CD14-positive monocyte (primary cell): ENCODE data around the gene RIPK1. TPM values are rescaled to one million over a fixed set of nuclear protein-coding genes. Genes with fewer than 3 reads are reported as not detected.

Experiments used
- DNase-seq, 3 donors: peaks; one replicate each; pipeline ENCODE4 v3.0.0-alpha.2; 2011 to 2022
- H2AFZ ChIP-seq: 2 replicates; pipeline ENCODE4 v1.6.0; 2012; ENCODE audit warnings: mild to moderate bottlenecking, low read depth, low read length, inconsistent platforms; ENCODE audit not compliant: insufficient read depth, poor library complexity, severe bottlenecking
- H3K27ac ChIP-seq, 2 donors: 1 replicate in 1 of 2; 2 replicates in 1 of 2; pipeline ENCODE4 v1.5.1; 2012 to 2013; ENCODE audit warnings: low read length in 2 of 2, control low read depth in 1 of 2, inconsistent platforms in 1 of 2, low read depth in 1 of 2, mild to moderate bottlenecking in 1 of 2
- H3K27me3 ChIP-seq, 2 donors: one replicate each; pipeline versions ENCODE4 v1.6.0 to v1.6.1; 2011 to 2013; ENCODE audit warnings: low read length in 2 of 2; ENCODE audit not compliant: control insufficient read depth in 2 of 2, insufficient read depth in 2 of 2
- H3K36me3 ChIP-seq, 2 donors: replicated peaks in 1 of 2; 1 replicate in 1 of 2; 2 replicates in 1 of 2; pipeline versions ENCODE4 v1.5.1 to v1.6.1; 2012 to 2013; ENCODE audit warnings: low read length in 2 of 2, control low read depth in 1 of 2, inconsistent platforms in 1 of 2, mild to moderate bottlenecking in 1 of 2; ENCODE audit not compliant: insufficient read depth in 2 of 2, control insufficient read depth in 1 of 2
- H3K4me1 ChIP-seq, 2 donors: 1 replicate in 1 of 2; 2 replicates in 1 of 2; pipeline versions ENCODE4 v1.5.1 to v1.6.1; 2012 to 2013; ENCODE audit warnings: low read length in 2 of 2, control low read depth in 1 of 2, inconsistent platforms in 1 of 2, mild to moderate bottlenecking in 1 of 2, moderate library complexity in 1 of 2; ENCODE audit not compliant: insufficient read depth in 2 of 2, control insufficient read depth in 1 of 2
- H3K4me2 ChIP-seq: replicated peaks from 2 replicates; pipeline ENCODE3; 2012; ENCODE audit warnings: low read length, moderate library complexity, mild to moderate bottlenecking; ENCODE audit not compliant: poor library complexity, severe bottlenecking; ENCODE audit errors: extremely low read depth
- H3K4me3 ChIP-seq, 3 experiments: fragments of 200-600 bp in 1 of 3; sonication (generic) in 1 of 3; replicated peaks in 1 of 3; 1 replicate in 2 of 3; 2 replicates in 1 of 3; pipeline ENCODE4 v1.5.1; 2011 to 2013; ENCODE audit warnings: low read length in 3 of 3, mild to moderate bottlenecking in 3 of 3, control low read depth in 2 of 3, low read depth in 2 of 3, inconsistent platforms in 1 of 3, moderate library complexity in 1 of 3
- H3K79me2 ChIP-seq: 2 replicates; pipeline ENCODE4 v1.6.0; 2012; ENCODE audit warnings: mild to moderate bottlenecking, control low read depth, inconsistent platforms, low read length, moderate library complexity; ENCODE audit not compliant: insufficient read depth
- H3K9ac ChIP-seq: 2 replicates; pipeline ENCODE4 v1.6.0; 2017; ENCODE audit warnings: low read length, mild to moderate bottlenecking; ENCODE audit not compliant: insufficient read depth, poor library complexity, severe bottlenecking
- H3K9me3 ChIP-seq, 2 donors: replicated peaks in 1 of 2; 1 replicate in 1 of 2; 2 replicates in 1 of 2; pipeline versions ENCODE4 v1.5.1 to v1.6.1; 2012 to 2013; ENCODE audit warnings: low read length in 2 of 2, control low read depth in 1 of 2; ENCODE audit not compliant: control insufficient read depth in 1 of 2, insufficient read depth in 1 of 2
- H4K20me1 ChIP-seq: 2 replicates; pipeline ENCODE4 v1.6.0; 2012; ENCODE audit warnings: mild to moderate bottlenecking, low read length, control low read depth, moderate library complexity; ENCODE audit not compliant: insufficient read depth
- H3K27ac Mint-ChIP-seq, 7 donors: one replicate each; pipeline ENCODE4 v1.8.0; 2020; ENCODE audit warnings: mild to moderate bottlenecking in 7 of 7, mixed read lengths in 7 of 7, moderate library complexity in 6 of 7, inconsistent platforms in 2 of 7
- H3K27me3 Mint-ChIP-seq, 3 donors: one replicate each; pipeline ENCODE4 v1.8.0; 2021 to 2022; ENCODE audit warnings: low read depth in 3 of 3, mild to moderate bottlenecking in 3 of 3, mixed read lengths in 3 of 3, moderate library complexity in 3 of 3, inconsistent platforms in 1 of 3
- H3K36me3 Mint-ChIP-seq, 2 donors: one replicate each; pipeline ENCODE4 v1.8.0; 2020; ENCODE audit warnings: mixed read lengths in 2 of 2, inconsistent platforms in 1 of 2, mild to moderate bottlenecking in 1 of 2
- H3K4me1 Mint-ChIP-seq: one replicate; pipeline ENCODE4 v1.8.0; 2020; ENCODE audit warnings: mild to moderate bottlenecking, mixed read lengths
- H3K4me3 Mint-ChIP-seq, 2 donors: one replicate each; pipeline ENCODE4 v1.8.0; 2020; ENCODE audit warnings: mild to moderate bottlenecking in 2 of 2, mixed read lengths in 2 of 2, moderate library complexity in 1 of 2
- H3K9me3 Mint-ChIP-seq, 7 donors: one replicate each; pipeline ENCODE4 v1.8.0; 2020 to 2022; ENCODE audit warnings: mixed read lengths in 7 of 7, mild to moderate bottlenecking in 6 of 7, moderate library complexity in 6 of 7, inconsistent platforms in 2 of 7
- WGBS: methylation state at CpG from one replicate; pipeline ENCODE4 v1.1.5; 2013; ENCODE audit warnings: missing lambda C conversion rate; ENCODE audit not compliant: insufficient coverage; 5-methylcytosine and 5-hydroxymethylcytosine counted together
- intact Hi-C, 2 donors: fragments of 100-400 bp; cut with micrococcal nuclease; formaldehyde crosslinking; loops; one replicate each; pipeline versions ENCODE4 v1.15.0 to v1.15.1; 2023
- polyA plus RNA-seq, 3 donors: library from polyadenylated mRNA; depleted of rRNA in 1 of 3; unstranded in 2 of 3; stranded (reverse) in 1 of 3; fragments of 300-500 nt in 2 of 3; fragments of >200 nt in 1 of 3; fragmentation: Illumina TruSeq in 2 of 3; gene quantifications; 1 replicate in 2 of 3; 2 replicates in 1 of 3; pipeline ENCODE4 v1.2.3, GENCODE V29; 2012 to 2021
- small RNA-seq: library from RNA; depleted of rRNA; stranded (forward); fragments of <200 nt; gene quantifications from one replicate; pipeline ENCODE3, GENCODE V24; 2012; ENCODE audit warnings: low read depth; ENCODE audit not compliant: insufficient read length
- TF ChIP-seq, protein P1 (sequence below): fragments of 200-600 bp; IDR thresholded peaks from one replicate; pipeline ENCODE4 v1.8.0; 2022; ENCODE audit warnings: antibody characterized with exemption, mild to moderate bottlenecking

Gene RIPK1
- polyA plus RNA-seq, 3 donors, result 6.0 to 9.6 (median 9.6) TPM

DNA sequence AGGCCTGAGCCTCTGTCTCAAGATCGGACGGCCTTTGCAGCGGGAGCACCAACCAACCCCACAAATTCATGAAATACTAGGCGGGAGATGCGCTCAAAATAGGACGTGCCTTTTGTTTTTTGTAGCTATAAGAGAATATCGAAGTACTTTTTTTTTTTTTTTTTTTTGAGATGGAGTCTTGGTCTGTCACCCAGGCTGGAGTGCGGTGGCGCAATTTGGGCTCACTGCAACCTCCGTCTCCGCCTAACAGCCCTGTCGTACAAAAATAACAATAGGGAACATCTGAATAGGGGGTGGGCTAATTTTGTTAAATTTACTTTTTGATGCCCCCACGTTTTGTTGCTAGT is 94.9 kb downstream of the RIPK1 start:
- H3K36me3 Mint-ChIP-seq, result peaks cover 1 to 10% of the 10 kb centered on the region in 2 donors
- Histone ChIP-seq H3K9ac (peak overlapping the region; percentile 60), H3K27ac (peak overlapping the region in 1 of 2 donors; percentile 15), H3K4me3 (peak overlapping the region; percentile 56 to 81 (median 68)), H3K4me1 (peaks cover 25 to 59% of the 10 kb centered on the region in 2 donors), H3K36me3 (no peaks in the 10 kb centered on the region), H3K4me2 (peak overlapping the region; percentile 88), H2AFZ (peak overlapping the region; percentile 92), H4K20me1 (no peaks in the 10 kb centered on the region), H3K79me2 (no peaks in the 10 kb centered on the region), H3K9me3 (no peaks in the 10 kb centered on the region), H3K27me3 (peaks cover 6 to 31% of the 10 kb centered on the region in 2 donors)
- peak; percentile 33 to 52 (median 43) for DNase-seq
- H3K4me3 Mint-ChIP-seq, result peak overlapping the region; percentile 83 to 94
- TF ChIP-seq, protein P1, sequence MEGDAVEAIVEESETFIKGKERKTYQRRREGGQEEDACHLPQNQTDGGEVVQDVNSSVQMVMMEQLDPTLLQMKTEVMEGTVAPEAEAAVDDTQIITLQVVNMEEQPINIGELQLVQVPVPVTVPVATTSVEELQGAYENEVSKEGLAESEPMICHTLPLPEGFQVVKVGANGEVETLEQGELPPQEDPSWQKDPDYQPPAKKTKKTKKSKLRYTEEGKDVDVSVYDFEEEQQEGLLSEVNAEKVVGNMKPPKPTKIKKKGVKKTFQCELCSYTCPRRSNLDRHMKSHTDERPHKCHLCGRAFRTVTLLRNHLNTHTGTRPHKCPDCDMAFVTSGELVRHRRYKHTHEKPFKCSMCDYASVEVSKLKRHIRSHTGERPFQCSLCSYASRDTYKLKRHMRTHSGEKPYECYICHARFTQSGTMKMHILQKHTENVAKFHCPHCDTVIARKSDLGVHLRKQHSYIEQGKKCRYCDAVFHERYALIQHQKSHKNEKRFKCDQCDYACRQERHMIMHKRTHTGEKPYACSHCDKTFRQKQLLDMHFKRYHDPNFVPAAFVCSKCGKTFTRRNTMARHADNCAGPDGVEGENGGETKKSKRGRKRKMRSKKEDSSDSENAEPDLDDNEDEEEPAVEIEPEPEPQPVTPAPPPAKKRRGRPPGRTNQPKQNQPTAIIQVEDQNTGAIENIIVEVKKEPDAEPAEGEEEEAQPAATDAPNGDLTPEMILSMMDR, result no peak
- peaks cover 43% of the 10 kb centered on the region for H3K4me1 Mint-ChIP-seq
- peaks cover 45 to 53% (median 49%) of the 10 kb centered on the region in 3 donors for H3K27me3 Mint-ChIP-seq
- peaks cover 0 to 10% (median 4%) of the 10 kb centered on the region in 7 donors for H3K9me3 Mint-ChIP-seq
- 0% methylated on average over 4 of the region's 13 CpGs for WGBS
- peak overlapping the region; percentile 34 to 92 (median 80) for H3K27ac Mint-ChIP-seq
- intact Hi-C loops, result loop anchor here in 1 of 2 donors (5.0 kb wide), 1 partner anchor 46 kb away; the partner anchor contains the start of gene BPHL

- 46% methylated on average over 6 of the region's 6 CpGs for WGBS
- intact Hi-C loops, result loop anchor here in 1 of 2 donors (5.0 kb wide), 1 partner anchor 47 kb away; the partner anchor contains the start of gene BPHL
Measured at GRCh38 chr6:3164388-3164787, 96.1 kb downstream of the RIPK1 start.

More at GRCh38 chr6:3164388-3164787, 96.1 kb downstream of the RIPK1 start:
- H3K79me2 ChIP-seq, result no peaks in the 10 kb centered on the region
- H3K9me3 Mint-ChIP-seq, result peaks cover 0 to 6% (median 3%) of the 10 kb centered on the region in 7 donors
- H3K27me3 ChIP-seq, result peaks cover 0 to 20% of the 10 kb centered on the region in 2 donors
- H3K4me3 Mint-ChIP-seq, result no peak overlapping the region
- H3K36me3 Mint-ChIP-seq, result peaks cover 0 to 10% of the 10 kb centered on the region in 2 donors
- no peak overlapping the region for H3K4me3 ChIP-seq
- TF ChIP-seq, protein P1, result no peak
- H3K4me1 ChIP-seq, result peaks cover 23 to 56% of the 10 kb centered on the region in 2 donors
- no peak overlapping the region for H2AFZ ChIP-seq
- no peak for DNase-seq
- no peaks in the 10 kb centered on the region for H3K36me3 ChIP-seq
- no peaks in the 10 kb centered on the region for H4K20me1 ChIP-seq
- no peak overlapping the region for H3K4me2 ChIP-seq
- no peak overlapping the region for H3K27ac ChIP-seq
- no peaks in the 10 kb centered on the region for H3K9me3 ChIP-seq
- H3K27ac Mint-ChIP-seq, result peak overlapping the region in 1 of 7 donors; percentile 45
- no peak overlapping the region for H3K9ac ChIP-seq
- peaks cover 34 to 41% (median 38%) of the 10 kb centered on the region in 3 donors for H3K27me3 Mint-ChIP-seq
- H3K4me1 Mint-ChIP-seq, result peaks cover 42% of the 10 kb centered on the region

Small RNA genes lying within 50 kb of the gene (small RNA-seq; reads per million reads assigned to genes)
- gene AL133351.4 (not detected), gene RNA5SP201 (not detected)

Other genes with a start within 250 kb of the RIPK1 start
- gene SERPINB1, start 226.6 kb upstream of the RIPK1 start, polyA plus RNA-seq, result 100 to 1,000 TPM; 126 to 307 (median 306) TPM
- 10 to 100 TPM; 34.3 to 77.7 (median 43.4) TPM for gene SERPINB9, start 165.2 kb upstream of the RIPK1 start, polyA plus RNA-seq
- gene SERPINB6, start 96.9 kb upstream of the RIPK1 start, polyA plus RNA-seq, result 100 to 1,000 TPM; 117 to 208 (median 200) TPM
- gene NQO2, start 68.6 kb upstream of the RIPK1 start, polyA plus RNA-seq, result 100 to 1,000 TPM in 2 of 3 donors, 10 to 100 TPM in 1; 30.0 to 281 (median 146) TPM
- gene BPHL, start 50.2 kb downstream of the RIPK1 start, polyA plus RNA-seq, result 1 to 10 TPM; 4.6 to 7.8 (median 5.9) TPM
- 10 to 100 TPM in 1 of 3 donors, 1 to 10 TPM in 2; 2.4 to 74.3 (median 4.2) TPM for gene TUBB2A, start 89.0 kb downstream of the RIPK1 start, polyA plus RNA-seq
- gene TUBB2B, start 159.2 kb downstream of the RIPK1 start, polyA plus RNA-seq, result 1 to 10 TPM in 1 of 3 donors, under 1 TPM in 1, not detected in 1; 0.15 to 3.5 TPM
- gene PSMG4, start 190.5 kb downstream of the RIPK1 start, polyA plus RNA-seq, result 10 to 100 TPM; 23.6 to 31.1 (median 27.9) TPM